ENCODE measurements around the gene CCL4L2.
"Not testable (repeated sequence)": the region's sequence is repeated elsewhere in the genome, so short reads cannot be mapped to it uniquely, and the experiment has no call there.

CCL4L2 gene

GRCh38 chr17:36219556-36219955 lies 8.7 kb downstream of the CCL4L2 start:
- DNase-seq = not testable (repeated sequence)

GRCh38 chr17:36220737-36221580 lies 10.1 kb downstream of the CCL4L2 start:
- DNase-seq = not testable (repeated sequence)

- DNase-seq = not testable (repeated sequence)
Observed at GRCh38 chr17:36221581-36222100, 10.8 kb downstream of the CCL4L2 start.

- not testable (repeated sequence) for DNase-seq
Observed at GRCh38 chr17:36222967-36223366, 12.1 kb downstream of the CCL4L2 start.

- DNase-seq = not testable (repeated sequence)
Observed at GRCh38 chr17:36229644-36230043, 18.8 kb downstream of the CCL4L2 start.

- DNase-seq = not testable (repeated sequence)
Observed at GRCh38 chr17:36242046-36242445, 31.2 kb downstream of the CCL4L2 start.

Data from amygdala (tissue), 56 donors.